T-helper 17 cell (primary cell): ENCODE measurements around the gene SUPT7L. TPM values are rescaled to one million over a fixed set of nuclear protein-coding genes. Genes with fewer than 3 reads are reported as not detected.

Source experiments
- ATAC-seq: fragments of 150-1000 bp; cut with Tn5 transposase; 2 replicates; pipeline ENCODE4 v1.10.0; 2021; ENCODE audit warnings: mild to moderate bottlenecking, moderate library complexity
- DNase-seq, 3 donors: peaks; one replicate each; pipeline versions ENCODE4 v3.0.0 to v3.0.0-alpha.2; 2020 to 2021
- H3K9me3 ChIP-seq: one replicate; pipeline ENCODE4 v1.7.0; 2013; ENCODE audit warnings: low read length, mild to moderate bottlenecking; ENCODE audit not compliant: control insufficient read depth, poor library complexity, severe bottlenecking
- H3K27ac Mint-ChIP-seq: one replicate; pipeline ENCODE4 v1.8.0; 2022; ENCODE audit warnings: mild to moderate bottlenecking, moderate library complexity, mixed read lengths
- H3K27me3 Mint-ChIP-seq: one replicate; pipeline ENCODE4 v1.8.0; 2022; ENCODE audit warnings: mixed read lengths
- H3K36me3 Mint-ChIP-seq: one replicate; pipeline ENCODE4 v1.8.0; 2022; ENCODE audit warnings: low read depth, mixed read lengths
- H3K4me1 Mint-ChIP-seq: one replicate; pipeline ENCODE4 v1.8.0; 2022; ENCODE audit warnings: mild to moderate bottlenecking, mixed read lengths
- H3K4me3 Mint-ChIP-seq: one replicate; pipeline ENCODE4 v1.8.0; 2022; ENCODE audit warnings: mild to moderate bottlenecking, moderate library complexity, mixed read lengths
- total RNA-seq, 4 donors: library from RNA in 2 of 4; stranded (reverse) in 2 of 4; gene quantifications; one replicate each; pipeline ENCODE4 v1.2.3 and lab custom pipeline; 2022 to 2026

Gene SUPT7L, protein sequence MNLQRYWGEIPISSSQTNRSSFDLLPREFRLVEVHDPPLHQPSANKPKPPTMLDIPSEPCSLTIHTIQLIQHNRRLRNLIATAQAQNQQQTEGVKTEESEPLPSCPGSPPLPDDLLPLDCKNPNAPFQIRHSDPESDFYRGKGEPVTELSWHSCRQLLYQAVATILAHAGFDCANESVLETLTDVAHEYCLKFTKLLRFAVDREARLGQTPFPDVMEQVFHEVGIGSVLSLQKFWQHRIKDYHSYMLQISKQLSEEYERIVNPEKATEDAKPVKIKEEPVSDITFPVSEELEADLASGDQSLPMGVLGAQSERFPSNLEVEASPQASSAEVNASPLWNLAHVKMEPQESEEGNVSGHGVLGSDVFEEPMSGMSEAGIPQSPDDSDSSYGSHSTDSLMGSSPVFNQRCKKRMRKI
- 10 to 100 TPM; 48.8 to 51.1 TPM for total RNA-seq
- 88.1 to 99.4 reads per million in 2 donors for total RNA-seq (lab: John Stamatoyannopoulos, UW)

DNA sequence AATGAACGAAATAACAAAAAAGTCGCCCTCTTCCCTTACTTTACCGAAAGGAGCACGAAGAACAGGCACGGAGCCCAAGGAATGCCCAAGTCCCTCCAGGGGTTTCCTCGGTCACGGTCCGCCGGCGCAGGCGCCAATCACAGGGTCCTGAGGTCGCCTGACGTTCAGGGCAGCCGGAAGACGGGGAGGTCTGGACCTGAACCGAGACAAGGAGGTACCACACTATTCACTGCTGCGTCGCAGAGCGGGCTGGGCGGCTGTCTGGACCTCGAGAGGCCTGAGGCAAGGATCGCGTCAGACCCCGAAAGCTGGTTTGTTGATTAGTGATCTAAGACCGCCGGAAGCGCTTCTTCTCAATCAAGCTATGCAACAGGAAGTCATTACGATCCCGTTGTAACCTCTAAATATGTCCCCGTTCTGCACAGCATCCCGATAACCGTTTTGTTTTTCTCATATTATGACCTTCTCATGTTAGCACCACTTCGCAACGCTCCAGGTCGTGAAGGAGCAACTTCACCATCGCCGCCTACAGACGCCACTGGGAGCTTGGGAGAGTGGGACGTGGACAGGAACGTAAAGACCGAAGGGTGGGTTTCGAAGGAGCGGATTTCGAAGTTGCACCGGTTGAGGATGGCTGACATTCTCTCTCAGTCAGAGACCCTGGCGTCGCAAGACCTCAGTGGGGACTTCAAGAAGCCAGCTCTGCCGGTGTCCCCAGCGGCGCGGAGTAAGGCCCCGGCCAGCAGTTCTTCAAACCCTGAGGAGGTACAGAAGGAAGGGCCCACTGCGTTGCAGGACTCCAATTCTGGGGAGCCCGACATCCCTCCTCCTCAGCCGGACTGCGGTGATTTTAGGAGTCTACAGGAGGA lies at the start of gene SUPT7L, which contains the start of gene SLC4A1AP:
TSS of gene SUPT7L (minus strand) at position 330 of the 869 bp plus-strand sequence. CDS start 1,422 bp downstream, outside the sequence.
TSS of gene SLC4A1AP (plus strand) at position 605 of the 869 bp plus-strand sequence. CDS start at position 631, 26 bp downstream.
- DNase-seq (peak; percentile 55 to 64 (median 58)), ATAC-seq (peak; percentile 81)
- peak within 1 kb of the TSS; percentile 99 for H3K4me3 Mint-ChIP-seq
- H3K27me3 Mint-ChIP-seq = no peaks in the 10 kb centered on the region
- no peaks in the 10 kb centered on the region for H3K9me3 ChIP-seq
- H3K4me1 Mint-ChIP-seq = peaks cover 34% of the 10 kb centered on the region
- H3K27ac Mint-ChIP-seq = peak within 1 kb of the TSS; percentile 100
- peaks cover 12% of the 10 kb centered on the region for H3K36me3 Mint-ChIP-seq

DNA sequence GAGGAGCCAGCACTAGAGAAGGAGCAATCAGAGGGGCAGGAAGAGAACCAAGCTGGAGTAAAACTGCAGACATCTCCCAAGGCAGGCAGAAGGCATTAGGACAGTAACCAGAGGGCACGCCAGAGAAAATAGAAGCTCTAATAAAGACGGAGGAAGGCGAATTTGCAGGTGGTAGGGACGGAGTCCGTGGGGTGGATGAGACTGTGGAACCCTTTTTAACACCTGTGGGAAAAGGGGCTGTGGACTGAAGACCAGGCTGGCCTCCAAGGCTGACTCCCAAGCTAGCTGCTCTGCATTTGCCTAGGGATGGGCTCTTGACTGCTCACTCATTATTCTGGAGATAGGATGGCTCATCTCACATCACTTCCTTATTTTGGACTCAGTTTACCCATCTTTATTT lies 49.8 kb upstream of the SUPT7L start:
- H3K27ac Mint-ChIP-seq = no peak overlapping the region
- ATAC-seq (no peak), DNase-seq (no peak)
- H3K9me3 ChIP-seq = no peaks in the 10 kb centered on the region
- peaks cover 9% of the 10 kb centered on the region for H3K27me3 Mint-ChIP-seq
- no peaks in the 10 kb centered on the region for H3K36me3 Mint-ChIP-seq
- peaks cover 17% of the 10 kb centered on the region for H3K4me1 Mint-ChIP-seq
- no peak overlapping the region for H3K4me3 Mint-ChIP-seq

GRCh38 chr2:27712522-27712921 lies 49.1 kb upstream of the SUPT7L start:
- Mint-ChIP-seq H3K4me1 (peaks cover 18% of the 10 kb centered on the region), H3K27me3 (peaks cover 9% of the 10 kb centered on the region), H3K36me3 (no peaks in the 10 kb centered on the region), H3K27ac (no peak overlapping the region), H3K4me3 (no peak overlapping the region)
- H3K9me3 ChIP-seq = no peaks in the 10 kb centered on the region
- ATAC-seq (no peak), DNase-seq (no peak)

- H3K27me3 Mint-ChIP-seq = peaks cover 5% of the 10 kb centered on the region
- DNase-seq (no peak), ATAC-seq (no peak)
- no peaks in the 10 kb centered on the region for H3K36me3 Mint-ChIP-seq
- no peak overlapping the region for H3K4me3 Mint-ChIP-seq
- no peak overlapping the region for H3K27ac Mint-ChIP-seq
- H3K9me3 ChIP-seq = no peaks in the 10 kb centered on the region
- peaks cover 15% of the 10 kb centered on the region for H3K4me1 Mint-ChIP-seq
Observed at GRCh38 chr2:27711804-27712203, 48.4 kb upstream of the SUPT7L start.

- no peaks in the 10 kb centered on the region for H3K9me3 ChIP-seq
- Mint-ChIP-seq H3K4me3 (no peak overlapping the region), H3K27ac (no peak overlapping the region), H3K4me1 (peaks cover 8% of the 10 kb centered on the region), H3K36me3 (no peaks in the 10 kb centered on the region), H3K27me3 (no peaks in the 10 kb centered on the region)
- ATAC-seq (no peak), DNase-seq (no peak)
Observed at GRCh38 chr2:27710640-27711430, 47.4 kb upstream of the SUPT7L start.

DNA sequence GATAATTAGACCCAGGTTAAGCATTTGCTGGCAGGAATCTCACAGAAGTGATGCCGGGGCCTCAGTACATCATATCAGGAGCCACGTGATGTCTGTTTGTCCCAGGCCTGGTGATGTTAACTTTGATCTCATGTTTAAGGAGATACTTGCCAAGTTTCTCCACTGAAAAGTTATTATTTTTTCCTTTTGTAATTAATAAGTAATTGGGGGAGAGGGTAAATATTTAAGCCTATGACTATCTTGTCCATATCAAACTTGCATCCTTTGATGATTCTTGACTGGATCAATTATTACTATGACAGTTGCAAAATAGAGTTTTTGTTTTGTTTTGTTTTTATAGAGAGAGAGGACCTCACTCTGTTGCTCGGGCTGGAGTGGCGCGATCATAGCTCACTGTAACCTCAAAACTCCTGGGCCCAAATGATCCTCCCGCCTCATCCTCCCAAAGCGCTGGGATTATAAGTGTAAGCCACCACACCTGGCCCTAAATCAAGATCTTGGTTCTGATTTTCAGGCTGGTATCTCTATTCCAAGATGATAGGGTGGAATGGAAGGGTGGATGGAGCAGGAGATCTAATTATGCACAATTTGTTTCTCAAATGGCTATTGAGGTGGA lies 46.7 kb upstream of the SUPT7L start:
- DNase-seq (no peak), ATAC-seq (no peak)
- Mint-ChIP-seq H3K27me3 (no peaks in the 10 kb centered on the region), H3K27ac (no peak overlapping the region), H3K4me1 (peaks cover 8% of the 10 kb centered on the region), H3K4me3 (no peak overlapping the region), H3K36me3 (no peaks in the 10 kb centered on the region)
- no peaks in the 10 kb centered on the region for H3K9me3 ChIP-seq

- no peaks in the 10 kb centered on the region for H3K9me3 ChIP-seq
- DNase-seq (no peak), ATAC-seq (no peak)
- Mint-ChIP-seq H3K27me3 (no peaks in the 10 kb centered on the region), H3K4me3 (no peak overlapping the region), H3K4me1 (peaks cover 4% of the 10 kb centered on the region), H3K36me3 (no peaks in the 10 kb centered on the region), H3K27ac (no peak overlapping the region)
Observed at GRCh38 chr2:27709326-27709725, 45.9 kb upstream of the SUPT7L start.

DNA sequence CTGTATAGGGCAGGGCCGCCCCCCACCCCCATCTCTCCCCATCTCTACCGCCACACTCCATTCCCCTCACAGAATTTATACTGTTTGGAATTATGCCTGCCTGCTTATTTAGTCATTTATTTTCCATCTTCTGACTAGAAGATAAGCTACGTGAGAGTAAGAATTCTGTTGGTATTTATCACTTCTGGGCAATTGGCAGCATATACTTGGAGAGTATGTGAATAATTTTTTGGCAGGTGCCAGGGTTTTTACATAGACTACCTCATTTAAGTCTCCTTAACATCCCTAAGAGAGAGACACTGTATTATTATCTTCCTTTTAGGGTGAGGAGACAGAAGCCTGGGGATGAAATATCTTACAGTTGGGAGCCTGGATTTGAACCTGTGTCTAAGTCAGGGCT lies 45.3 kb upstream of the SUPT7L start:
- no peak for DNase-seq

DNA sequence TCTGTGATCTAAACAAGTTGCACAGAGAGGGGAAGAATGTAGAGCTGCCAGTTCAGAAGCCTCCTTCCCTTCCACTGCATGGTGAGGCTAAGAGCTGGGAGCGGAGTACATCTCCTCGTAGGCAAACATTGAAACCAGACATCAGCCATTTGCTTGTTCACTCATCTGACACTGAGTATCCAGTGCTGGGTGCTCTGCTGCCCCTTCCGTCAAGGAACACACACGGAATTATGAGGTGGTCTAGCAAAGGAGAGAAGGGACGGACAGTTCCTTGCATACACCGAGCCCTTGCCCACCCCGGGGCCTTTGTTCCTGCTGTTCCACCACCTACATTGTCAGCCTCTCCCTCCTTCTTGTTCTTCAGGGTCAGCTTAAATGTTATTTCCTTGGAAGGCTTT lies 44.8 kb upstream of the SUPT7L start:
- H3K9me3 ChIP-seq = no peaks in the 10 kb centered on the region
- peaks cover 4% of the 10 kb centered on the region for H3K4me1 Mint-ChIP-seq
- ATAC-seq (no peak), DNase-seq (no peak)
- no peak overlapping the region for H3K27ac Mint-ChIP-seq
- no peaks in the 10 kb centered on the region for H3K36me3 Mint-ChIP-seq
- H3K4me3 Mint-ChIP-seq = no peak overlapping the region
- no peaks in the 10 kb centered on the region for H3K27me3 Mint-ChIP-seq

More for the DNA sequence above, 45.3 kb upstream of the SUPT7L start:
- H3K36me3 Mint-ChIP-seq = no peaks in the 10 kb centered on the region
- H3K4me3 Mint-ChIP-seq = no peak overlapping the region
- H3K9me3 ChIP-seq = no peaks in the 10 kb centered on the region
- no peaks in the 10 kb centered on the region for H3K27me3 Mint-ChIP-seq
- no peak overlapping the region for H3K27ac Mint-ChIP-seq
- no peak for ATAC-seq
- peaks cover 4% of the 10 kb centered on the region for H3K4me1 Mint-ChIP-seq

GRCh38 chr2:27707462-27708256 lies 44.2 kb upstream of the SUPT7L start:
- Mint-ChIP-seq H3K4me3 (no peak overlapping the region), H3K4me1 (peaks cover 2% of the 10 kb centered on the region), H3K27me3 (no peaks in the 10 kb centered on the region), H3K27ac (no peak overlapping the region), H3K36me3 (no peaks in the 10 kb centered on the region)
- DNase-seq (no peak), ATAC-seq (no peak)
- no peaks in the 10 kb centered on the region for H3K9me3 ChIP-seq

DNA sequence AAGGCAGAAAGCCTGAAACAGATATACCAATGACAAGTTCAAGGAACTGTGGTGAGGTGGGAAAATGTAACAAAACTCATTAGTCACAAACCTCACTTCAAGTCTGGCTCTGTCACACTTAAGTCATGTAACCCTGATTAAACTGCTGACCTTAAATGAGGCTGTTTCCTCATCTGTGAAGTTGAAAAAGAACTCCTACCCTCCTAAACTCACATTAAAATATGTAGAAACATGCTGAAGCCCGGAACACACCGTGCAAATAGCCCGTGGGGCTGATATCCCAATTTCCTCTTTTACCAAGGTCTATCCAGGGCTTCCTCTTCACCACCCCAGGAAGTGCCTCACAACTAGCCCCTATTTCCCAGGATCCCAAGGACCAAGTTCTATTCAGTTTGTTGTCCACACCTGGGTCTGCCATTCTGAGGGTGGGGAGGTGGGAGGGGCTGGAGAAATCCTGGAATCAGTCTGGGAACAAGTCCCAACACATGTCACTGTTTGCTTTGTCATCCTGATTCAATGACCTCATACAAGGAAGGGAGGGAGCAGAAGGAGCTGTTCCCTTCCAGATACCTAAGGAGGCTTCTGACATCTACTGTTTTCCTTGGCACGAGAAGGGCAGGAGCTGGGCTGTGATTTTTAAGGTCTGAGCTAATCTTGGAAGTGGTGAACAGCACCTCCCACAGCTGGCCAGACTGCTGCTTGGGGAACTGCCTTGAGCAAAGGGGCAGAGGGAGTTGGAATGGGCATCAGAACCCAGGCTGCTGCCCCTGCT lies 42.6 kb upstream of the SUPT7L start:
- peaks cover 2% of the 10 kb centered on the region for H3K4me1 Mint-ChIP-seq
- no peak for ATAC-seq
- no peak overlapping the region for H3K27ac Mint-ChIP-seq
- H3K27me3 Mint-ChIP-seq = no peaks in the 10 kb centered on the region
- no peaks in the 10 kb centered on the region for H3K9me3 ChIP-seq
- DNase-seq = no peak
- H3K36me3 Mint-ChIP-seq = no peaks in the 10 kb centered on the region
- no peak overlapping the region for H3K4me3 Mint-ChIP-seq
